Measurements from ENCODE around the gene NEUROD6. TPM values are rescaled to one million over a fixed set of nuclear protein-coding genes. Genes with fewer than 3 reads are reported as not detected.

Gene NEUROD6
- total and polyA plus RNA-seq, 2 experiments from 2014 or later = not detected

- TF ChIP-seq EZH2 (IDR thresholded peaks at IDR 0.05; ENCODE audit: low read depth, unreplicated experiment) = no peak
- no peak for TF ChIP-seq CREB1 (CRISPR knock-in tag; IDR thresholded peaks at IDR 0.05; ENCODE audit: low read depth)
- no peak for TF ChIP-seq STAT1 (IDR thresholded peaks at IDR 0.05; ENCODE audit: unreplicated experiment)
- TF ChIP-seq EZH2phosphoT487 (IDR thresholded peaks at IDR 0.05; ENCODE audit: unreplicated experiment) = no peak
- TF ChIP-seq REST (IDR thresholded peaks at IDR 0.05; ENCODE audit: unreplicated experiment) = no peak
Measured at GRCh38 chr7:31299336-31299735, 41.2 kb downstream of the NEUROD6 start (continued).

- no peaks in the 10 kb centered on the region for H3K79me2 ChIP-seq (replicated peaks; ENCODE audit: insufficient read depth)
- H3K9me2 ChIP-seq (ENCODE audit: insufficient read depth) = no peaks in the 10 kb centered on the region
- Mint-ChIP-seq H3K4me1 (peaks cover 3% of the 10 kb centered on the region; the same call in 2 of the 3 replicates), H3K9me3 (no peaks in the 10 kb centered on the region), H3K27ac (no peak overlapping the region), H3K36me3 (ENCODE audit: low read depth) (no peaks in the 10 kb centered on the region), H3K27me3 (ENCODE audit: insufficient read depth, low read depth, poor library complexity) (no peaks in the 10 kb centered on the region), H3K4me3 (no peak overlapping the region)
- H3K4me1 ChIP-seq (ENCODE audit: insufficient read depth) = peaks cover 6% of the 10 kb centered on the region; the same call in 1 of the 2 replicates
- DNase-seq (ENCODE audit: low spot score) (no peak), ATAC-seq (no peak)
- H4K20me1 ChIP-seq (replicated peaks; ENCODE audit: insufficient read depth) = no peaks in the 10 kb centered on the region
- H3K4me2 ChIP-seq = no peak overlapping the region
- no peaks in the 10 kb centered on the region for H3K27me3 ChIP-seq (ENCODE audit: insufficient read depth)
- H3K4me3 ChIP-seq = no peak overlapping the region
- no peak overlapping the region for H2AFZ ChIP-seq
- H3K36me3 ChIP-seq (ENCODE audit: insufficient read depth) = no peaks in the 10 kb centered on the region
- no peak overlapping the region for H3K27ac ChIP-seq (ENCODE audit: low read depth)
- H3F3A ChIP-seq (replicated peaks; ENCODE audit: low read depth) = no peaks in the 10 kb centered on the region
- TF ChIP-seq REST (IDR thresholded peaks at IDR 0.05; ENCODE audit: unreplicated experiment) (no peak), ETS1 (IDR thresholded peaks at IDR 0.05) (no peak), CTCF (conservative IDR thresholded peaks at IDR 0.05; ENCODE audit: low read depth in 2 of 2) (no peak), POLR2AphosphoS5 (IDR thresholded peaks at IDR 0.05; ENCODE audit: low read depth) (no peak), CREB1 (CRISPR knock-in tag; IDR thresholded peaks at IDR 0.05; ENCODE audit: low read depth) (no peak), ZNF331 (CRISPR knock-in tag; IDR thresholded peaks at IDR 0.05; ENCODE audit: low read depth) (no peak), STAT1 (IDR thresholded peaks at IDR 0.05; ENCODE audit: unreplicated experiment) (no peak)
Measured at GRCh38 chr7:31290601-31291000, 49.9 kb downstream of the NEUROD6 start.

Measured in GM23338 (cell line).